ENCODE data around the gene CMTM5.

The CMTM5 gene

GRCh38 chr14:23380976-23381375, 4.1 kb downstream of the CMTM5 start:
- H3K27ac ChIP-seq (ENCODE audit: poor library complexity, severe bottlenecking): no peak overlapping the region
- H3K36me3 ChIP-seq (ENCODE audit: low read depth): no peaks in the 10 kb centered on the region
- no peak for ATAC-seq (ENCODE audit: low read depth)
- no peak for DNase-seq (ENCODE audit: low spot score)
- H3K27me3 ChIP-seq (ENCODE audit: insufficient read depth, poor library complexity, severe bottlenecking): no peaks in the 10 kb centered on the region
- TF ChIP-seq, protein P1, sequence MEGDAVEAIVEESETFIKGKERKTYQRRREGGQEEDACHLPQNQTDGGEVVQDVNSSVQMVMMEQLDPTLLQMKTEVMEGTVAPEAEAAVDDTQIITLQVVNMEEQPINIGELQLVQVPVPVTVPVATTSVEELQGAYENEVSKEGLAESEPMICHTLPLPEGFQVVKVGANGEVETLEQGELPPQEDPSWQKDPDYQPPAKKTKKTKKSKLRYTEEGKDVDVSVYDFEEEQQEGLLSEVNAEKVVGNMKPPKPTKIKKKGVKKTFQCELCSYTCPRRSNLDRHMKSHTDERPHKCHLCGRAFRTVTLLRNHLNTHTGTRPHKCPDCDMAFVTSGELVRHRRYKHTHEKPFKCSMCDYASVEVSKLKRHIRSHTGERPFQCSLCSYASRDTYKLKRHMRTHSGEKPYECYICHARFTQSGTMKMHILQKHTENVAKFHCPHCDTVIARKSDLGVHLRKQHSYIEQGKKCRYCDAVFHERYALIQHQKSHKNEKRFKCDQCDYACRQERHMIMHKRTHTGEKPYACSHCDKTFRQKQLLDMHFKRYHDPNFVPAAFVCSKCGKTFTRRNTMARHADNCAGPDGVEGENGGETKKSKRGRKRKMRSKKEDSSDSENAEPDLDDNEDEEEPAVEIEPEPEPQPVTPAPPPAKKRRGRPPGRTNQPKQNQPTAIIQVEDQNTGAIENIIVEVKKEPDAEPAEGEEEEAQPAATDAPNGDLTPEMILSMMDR (IDR thresholded peaks at IDR 0.05; ENCODE audit: poor library complexity, severe bottlenecking): no peak
- H3K4me3 ChIP-seq (ENCODE audit: severe bottlenecking): no peak overlapping the region
- H3K4me1 ChIP-seq (ENCODE audit: insufficient read depth, poor library complexity, severe bottlenecking): no peaks in the 10 kb centered on the region
- no peaks in the 10 kb centered on the region for H3K9me3 ChIP-seq (ENCODE audit: severe bottlenecking)

GRCh38 chr14:23381871-23382270, 5.0 kb downstream of the CMTM5 start:
- Histone ChIP-seq H3K4me1 (ENCODE audit: insufficient read depth, poor library complexity, severe bottlenecking) (no peaks in the 10 kb centered on the region), H3K27ac (ENCODE audit: poor library complexity, severe bottlenecking) (no peak overlapping the region), H3K4me3 (ENCODE audit: severe bottlenecking) (no peak overlapping the region), H3K9me3 (ENCODE audit: severe bottlenecking) (no peaks in the 10 kb centered on the region), H3K27me3 (ENCODE audit: insufficient read depth, poor library complexity, severe bottlenecking) (no peaks in the 10 kb centered on the region), H3K36me3 (ENCODE audit: low read depth) (no peaks in the 10 kb centered on the region)
- TF ChIP-seq, protein P1 (IDR thresholded peaks at IDR 0.05; ENCODE audit: poor library complexity, severe bottlenecking): no peak
- ATAC-seq (ENCODE audit: low read depth) (no peak), DNase-seq (ENCODE audit: low spot score) (no peak)

- ATAC-seq (ENCODE audit: low read depth) (no peak), DNase-seq (ENCODE audit: low spot score) (no peak)
- Histone ChIP-seq H3K27ac (ENCODE audit: poor library complexity, severe bottlenecking) (no peak overlapping the region), H3K4me1 (ENCODE audit: insufficient read depth, poor library complexity, severe bottlenecking) (no peaks in the 10 kb centered on the region), H3K27me3 (ENCODE audit: insufficient read depth, poor library complexity, severe bottlenecking) (no peaks in the 10 kb centered on the region), H3K36me3 (ENCODE audit: low read depth) (no peaks in the 10 kb centered on the region), H3K4me3 (ENCODE audit: severe bottlenecking) (no peak overlapping the region), H3K9me3 (ENCODE audit: severe bottlenecking) (no peaks in the 10 kb centered on the region)
- TF ChIP-seq, protein P1 (IDR thresholded peaks at IDR 0.05; ENCODE audit: poor library complexity, severe bottlenecking): no peak
Observed at GRCh38 chr14:23382276-23382675, 5.4 kb downstream of the CMTM5 start.

- Histone ChIP-seq H3K27ac (ENCODE audit: poor library complexity, severe bottlenecking) (no peak overlapping the region), H3K4me1 (ENCODE audit: insufficient read depth, poor library complexity, severe bottlenecking) (no peaks in the 10 kb centered on the region), H3K4me3 (ENCODE audit: severe bottlenecking) (no peak overlapping the region), H3K36me3 (ENCODE audit: low read depth) (no peaks in the 10 kb centered on the region), H3K27me3 (ENCODE audit: insufficient read depth, poor library complexity, severe bottlenecking) (no peaks in the 10 kb centered on the region), H3K9me3 (ENCODE audit: severe bottlenecking) (no peaks in the 10 kb centered on the region)
- DNase-seq (ENCODE audit: low spot score): no peak
- TF ChIP-seq, protein P1 (IDR thresholded peaks at IDR 0.05; ENCODE audit: poor library complexity, severe bottlenecking): no peak
- no peak for ATAC-seq (ENCODE audit: low read depth)
Observed at GRCh38 chr14:23382731-23383440, 6.0 kb downstream of the CMTM5 start.

- TF ChIP-seq, protein P1 (IDR thresholded peaks at IDR 0.05; ENCODE audit: poor library complexity, severe bottlenecking): no peak
- Histone ChIP-seq H3K36me3 (ENCODE audit: low read depth) (no peaks in the 10 kb centered on the region), H3K27me3 (ENCODE audit: insufficient read depth, poor library complexity, severe bottlenecking) (no peaks in the 10 kb centered on the region), H3K27ac (ENCODE audit: poor library complexity, severe bottlenecking) (no peak overlapping the region), H3K9me3 (ENCODE audit: severe bottlenecking) (no peaks in the 10 kb centered on the region), H3K4me1 (ENCODE audit: insufficient read depth, poor library complexity, severe bottlenecking) (no peaks in the 10 kb centered on the region), H3K4me3 (ENCODE audit: severe bottlenecking) (no peak overlapping the region)
- ATAC-seq (ENCODE audit: low read depth) (no peak), DNase-seq (ENCODE audit: low spot score) (no peak)
Observed at GRCh38 chr14:23384364-23385080, 7.7 kb downstream of the CMTM5 start.
